Calu3 (cell line): ENCODE results near the gene WSCD2. TPM values are rescaled to one million over a fixed set of nuclear protein-coding genes. Genes with fewer than 3 reads are reported as not detected.

Source experiments
- BruUV-seq: library from RNA; stranded (reverse); fragments of 400-500 nt; replicated peaks from 2 replicates; lab custom pipeline; 2021; lab: Mats Ljungman, UMichigan
- CTCF ChIA-PET: fragments of 300-600 bp; sonication (Branson Sonifier 250); formaldehyde crosslinking; loops from one replicate; lab custom pipeline; 2022; ENCODE audit warnings: antibody characterized with exemption; lab: Charles Lee
- DNase-seq: peaks from one replicate; pipeline ENCODE4 v3.0.0; 2022
- H3K27ac Mint-ChIP-seq: one replicate; pipeline ENCODE4 v1.8.0; 2022; ENCODE audit warnings: mixed read lengths; ENCODE audit not compliant: unreplicated experiment
- H3K27me3 Mint-ChIP-seq: one replicate; pipeline ENCODE4 v1.8.0; 2022; ENCODE audit warnings: mixed read lengths; ENCODE audit not compliant: unreplicated experiment
- H3K36me3 Mint-ChIP-seq: one replicate; pipeline ENCODE4 v1.8.0; 2022; ENCODE audit warnings: mild to moderate bottlenecking, moderate library complexity, mixed read lengths; ENCODE audit not compliant: insufficient read depth, unreplicated experiment
- H3K4me1 Mint-ChIP-seq: one replicate; pipeline ENCODE4 v1.8.0; 2022; ENCODE audit warnings: mild to moderate bottlenecking, low read depth, mixed read lengths; ENCODE audit not compliant: unreplicated experiment
- H3K4me3 Mint-ChIP-seq: one replicate; pipeline ENCODE4 v1.8.0; 2022; ENCODE audit warnings: mild to moderate bottlenecking, low read depth, moderate library complexity, mixed read lengths; ENCODE audit not compliant: unreplicated experiment
- H3K9me3 Mint-ChIP-seq: one replicate; pipeline ENCODE4 v1.8.0; 2022; ENCODE audit warnings: low read depth, mixed read lengths; ENCODE audit not compliant: unreplicated experiment
- intact Hi-C: fragments of 100-400 bp; cut with micrococcal nuclease; formaldehyde crosslinking; loops from one replicate; pipeline ENCODE4 v1.10.0; 2022; ENCODE audit not compliant: unreplicated experiment
- total RNA-seq: library from RNA; stranded (reverse); gene quantifications from 2 replicates; pipeline ENCODE4 v1.2.3, GENCODE V29; 2022
- TF ChIP-seq, protein P1 (sequence below): fragments of 200-600 bp; IDR thresholded peaks from one replicate; pipeline ENCODE4 v1.8.0; 2022; ENCODE audit warnings: antibody characterized with exemption; ENCODE audit not compliant: unreplicated experiment

WSCD2 gene
- total RNA-seq, 1 experiment from 2014 or later: not detected

DNA sequence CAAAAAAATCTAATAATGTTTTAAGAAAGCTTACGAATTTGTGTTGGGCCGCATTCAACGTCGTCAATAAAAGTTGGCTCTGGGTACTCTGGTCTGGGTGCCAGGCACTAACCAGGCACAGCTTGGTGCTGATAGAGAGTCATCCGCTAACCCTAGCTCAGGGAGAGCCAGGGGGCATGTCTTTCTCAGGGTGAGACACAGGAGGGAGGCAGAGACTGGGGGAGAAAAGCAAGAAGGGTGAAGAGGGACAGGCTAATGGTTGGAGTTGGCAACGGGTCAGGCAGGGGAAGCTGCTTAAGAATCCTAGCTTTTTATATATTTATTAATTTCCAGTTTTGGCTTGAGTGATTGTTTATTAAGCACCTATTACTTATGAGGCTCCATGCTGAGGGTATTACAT is 105.1 kb downstream of the WSCD2 start:
- Mint-ChIP-seq H3K4me1 (no peaks in the 10 kb centered on the region), H3K27me3 (peaks cover 68% of the 10 kb centered on the region), H3K9me3 (no peaks in the 10 kb centered on the region), H3K4me3 (no peak overlapping the region), H3K27ac (no peak overlapping the region), H3K36me3 (no peaks in the 10 kb centered on the region)
- no peak for DNase-seq
- no TSS peak for BruUV-seq
- CTCF ChIA-PET: interaction anchor here (1.6 kb wide), 1 partner anchor 23 kb away, joined by 4 read pairs; no protein-coding TSS in a partner anchor
- TF ChIP-seq, protein P1, sequence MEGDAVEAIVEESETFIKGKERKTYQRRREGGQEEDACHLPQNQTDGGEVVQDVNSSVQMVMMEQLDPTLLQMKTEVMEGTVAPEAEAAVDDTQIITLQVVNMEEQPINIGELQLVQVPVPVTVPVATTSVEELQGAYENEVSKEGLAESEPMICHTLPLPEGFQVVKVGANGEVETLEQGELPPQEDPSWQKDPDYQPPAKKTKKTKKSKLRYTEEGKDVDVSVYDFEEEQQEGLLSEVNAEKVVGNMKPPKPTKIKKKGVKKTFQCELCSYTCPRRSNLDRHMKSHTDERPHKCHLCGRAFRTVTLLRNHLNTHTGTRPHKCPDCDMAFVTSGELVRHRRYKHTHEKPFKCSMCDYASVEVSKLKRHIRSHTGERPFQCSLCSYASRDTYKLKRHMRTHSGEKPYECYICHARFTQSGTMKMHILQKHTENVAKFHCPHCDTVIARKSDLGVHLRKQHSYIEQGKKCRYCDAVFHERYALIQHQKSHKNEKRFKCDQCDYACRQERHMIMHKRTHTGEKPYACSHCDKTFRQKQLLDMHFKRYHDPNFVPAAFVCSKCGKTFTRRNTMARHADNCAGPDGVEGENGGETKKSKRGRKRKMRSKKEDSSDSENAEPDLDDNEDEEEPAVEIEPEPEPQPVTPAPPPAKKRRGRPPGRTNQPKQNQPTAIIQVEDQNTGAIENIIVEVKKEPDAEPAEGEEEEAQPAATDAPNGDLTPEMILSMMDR: no peak
- intact Hi-C loops: no loop called here

GRCh38 chr12:108235197-108235984 is 106.3 kb downstream of the WSCD2 start:
- no peak overlapping the region for H3K27ac Mint-ChIP-seq
- no peak for DNase-seq
- TF ChIP-seq, protein P1: no peak
- intact Hi-C loops: no loop called here
- no peaks in the 10 kb centered on the region for H3K9me3 Mint-ChIP-seq
- no peak overlapping the region for H3K4me3 Mint-ChIP-seq
- no peaks in the 10 kb centered on the region for H3K4me1 Mint-ChIP-seq
- H3K27me3 Mint-ChIP-seq: peaks cover 56% of the 10 kb centered on the region
- CTCF ChIA-PET: interaction anchor here (1.6 kb wide), 1 partner anchor 24 kb away, joined by 4 read pairs; no protein-coding TSS in a partner anchor
- no peaks in the 10 kb centered on the region for H3K36me3 Mint-ChIP-seq
- no TSS peak for BruUV-seq

- Mint-ChIP-seq H3K27me3 (peaks cover 51% of the 10 kb centered on the region), H3K4me3 (no peak overlapping the region), H3K9me3 (no peaks in the 10 kb centered on the region), H3K36me3 (no peaks in the 10 kb centered on the region), H3K27ac (no peak overlapping the region), H3K4me1 (no peaks in the 10 kb centered on the region)
- no peak for DNase-seq
- intact Hi-C loops: no loop called here
- TF ChIP-seq, protein P1: no peak
- CTCF ChIA-PET: no interaction called here
- no TSS peak for BruUV-seq
These were observed 106.8 kb downstream of the WSCD2 start for GRCh38 chr12:108235985-108236263.

DNA sequence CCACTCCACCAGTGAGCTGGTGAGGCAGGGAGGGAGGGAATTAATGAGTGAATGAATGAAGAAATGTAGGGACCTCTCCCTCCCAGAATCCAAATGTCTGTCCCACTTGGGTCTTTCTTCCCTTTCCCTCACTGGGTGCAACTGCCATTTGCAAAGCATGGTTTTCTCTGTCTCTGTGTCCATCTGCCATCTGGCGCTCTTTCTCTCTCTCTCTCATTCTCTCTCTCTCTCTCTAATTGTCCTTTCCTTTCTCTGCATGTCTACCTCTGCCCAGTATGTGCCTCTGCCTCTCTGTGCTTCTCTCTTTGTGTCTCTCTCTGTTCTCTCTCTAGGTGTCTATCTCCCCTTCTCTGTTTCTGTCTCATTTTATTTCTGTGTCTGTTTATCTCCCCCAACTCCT is 107.3 kb downstream of the WSCD2 start:
- no peak for DNase-seq
- intact Hi-C loops: no loop called here
- Mint-ChIP-seq H3K4me1 (no peaks in the 10 kb centered on the region), H3K9me3 (no peaks in the 10 kb centered on the region), H3K36me3 (no peaks in the 10 kb centered on the region), H3K27ac (no peak overlapping the region), H3K4me3 (no peak overlapping the region), H3K27me3 (peaks cover 46% of the 10 kb centered on the region)
- BruUV-seq: no TSS peak
- TF ChIP-seq, protein P1: no peak
- CTCF ChIA-PET: no interaction called here
